Measurements from ENCODE around the gene ARHGAP28.

GRCh38 chr18:6938003-6938402, 208.5 kb downstream of the ARHGAP28 start:
- TF ChIP-seq, protein P1, sequence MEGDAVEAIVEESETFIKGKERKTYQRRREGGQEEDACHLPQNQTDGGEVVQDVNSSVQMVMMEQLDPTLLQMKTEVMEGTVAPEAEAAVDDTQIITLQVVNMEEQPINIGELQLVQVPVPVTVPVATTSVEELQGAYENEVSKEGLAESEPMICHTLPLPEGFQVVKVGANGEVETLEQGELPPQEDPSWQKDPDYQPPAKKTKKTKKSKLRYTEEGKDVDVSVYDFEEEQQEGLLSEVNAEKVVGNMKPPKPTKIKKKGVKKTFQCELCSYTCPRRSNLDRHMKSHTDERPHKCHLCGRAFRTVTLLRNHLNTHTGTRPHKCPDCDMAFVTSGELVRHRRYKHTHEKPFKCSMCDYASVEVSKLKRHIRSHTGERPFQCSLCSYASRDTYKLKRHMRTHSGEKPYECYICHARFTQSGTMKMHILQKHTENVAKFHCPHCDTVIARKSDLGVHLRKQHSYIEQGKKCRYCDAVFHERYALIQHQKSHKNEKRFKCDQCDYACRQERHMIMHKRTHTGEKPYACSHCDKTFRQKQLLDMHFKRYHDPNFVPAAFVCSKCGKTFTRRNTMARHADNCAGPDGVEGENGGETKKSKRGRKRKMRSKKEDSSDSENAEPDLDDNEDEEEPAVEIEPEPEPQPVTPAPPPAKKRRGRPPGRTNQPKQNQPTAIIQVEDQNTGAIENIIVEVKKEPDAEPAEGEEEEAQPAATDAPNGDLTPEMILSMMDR (conservative IDR thresholded peaks at IDR 0.05; ENCODE audit: low read depth, low read length) = no peak
- no peak for TF ChIP-seq EZH2 (IDR thresholded peaks at IDR 0.05; ENCODE audit: borderline replicate concordance, low read depth, low read length, poor library complexity, severe bottlenecking)

All from A673 (cell line).